ENCODE results near the gene ELAC2. TPM values are rescaled to one million over a fixed set of nuclear protein-coding genes. Genes with fewer than 3 reads are reported as not detected.

The ELAC2 gene
- total RNA-seq, 1 donor = 41.6 TPM

DNA sequence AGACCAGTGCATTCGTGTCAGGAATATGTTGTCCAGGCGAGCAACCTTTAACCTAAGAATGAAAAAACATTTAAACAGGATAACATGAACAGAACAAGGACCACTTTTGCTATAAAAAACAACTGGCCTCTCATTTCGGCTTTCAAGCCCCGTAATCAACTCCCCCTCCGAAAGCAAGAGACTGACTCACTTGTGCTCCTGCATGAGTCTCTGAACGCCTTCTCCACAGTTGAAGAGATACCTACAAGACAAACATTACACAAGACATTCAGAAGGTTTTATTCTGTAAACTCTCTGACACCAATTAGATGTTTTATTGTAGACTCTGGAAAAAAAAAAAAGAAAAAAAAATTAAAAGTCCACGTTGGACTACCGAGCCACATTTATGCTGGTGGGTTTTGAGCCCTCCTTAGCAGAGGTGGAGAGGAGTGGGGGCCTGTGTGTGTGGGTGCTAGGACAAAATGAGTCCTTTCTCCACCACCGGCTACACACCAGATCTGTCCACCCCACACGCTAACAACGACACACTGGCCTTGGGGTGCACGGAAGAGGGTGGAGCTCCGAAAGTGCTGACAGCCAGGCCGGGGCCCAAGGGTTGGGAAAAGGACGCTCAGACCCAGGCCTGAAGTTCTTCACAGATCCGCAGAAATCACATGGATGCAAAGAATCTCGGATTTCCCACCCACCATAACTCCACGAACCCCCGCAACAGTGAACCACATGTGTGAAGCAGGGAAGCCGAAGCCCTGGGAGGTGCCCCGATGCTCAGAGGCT, 759 bp downstream of the ELAC2 start:
- H3K27me3 ChIP-seq (ENCODE audit: insufficient read depth, low read length) = no peaks in the 10 kb centered on the region
- peak overlapping the region; percentile 90 for H3K4me2 ChIP-seq (ENCODE audit: insufficient read depth, low read length)
- peak overlapping the region; percentile 86 for H2AFZ ChIP-seq (ENCODE audit: low read length)
- H3K4me1 ChIP-seq (ENCODE audit: insufficient read depth, low read length) = peaks cover 12% of the 10 kb centered on the region
- no peaks in the 10 kb centered on the region for H3K9me3 ChIP-seq (ENCODE audit: low read depth, low read length)
- H4K20me1 ChIP-seq (ENCODE audit: insufficient read depth, low read length) = no peaks in the 10 kb centered on the region
- TF ChIP-seq CTCF (IDR thresholded peaks at IDR 0.05; ENCODE audit: extremely low read depth, low read depth, low read length) = no peak
- peak overlapping the region; percentile 87 for H3K27ac ChIP-seq (ENCODE audit: low read depth, low read length)
- H3K36me3 ChIP-seq (ENCODE audit: insufficient read depth, low read length) = peaks cover 40% of the 10 kb centered on the region
- peak; percentile 80 for DNase-seq (ENCODE audit: insufficient read length, low spot score, missing footprints)
- H3K4me3 ChIP-seq (ENCODE audit: insufficient read depth, low read length) = peak overlapping the region; percentile 79
- peaks cover 30% of the 10 kb centered on the region for H3K79me2 ChIP-seq (ENCODE audit: insufficient read depth, low read length)

DNA sequence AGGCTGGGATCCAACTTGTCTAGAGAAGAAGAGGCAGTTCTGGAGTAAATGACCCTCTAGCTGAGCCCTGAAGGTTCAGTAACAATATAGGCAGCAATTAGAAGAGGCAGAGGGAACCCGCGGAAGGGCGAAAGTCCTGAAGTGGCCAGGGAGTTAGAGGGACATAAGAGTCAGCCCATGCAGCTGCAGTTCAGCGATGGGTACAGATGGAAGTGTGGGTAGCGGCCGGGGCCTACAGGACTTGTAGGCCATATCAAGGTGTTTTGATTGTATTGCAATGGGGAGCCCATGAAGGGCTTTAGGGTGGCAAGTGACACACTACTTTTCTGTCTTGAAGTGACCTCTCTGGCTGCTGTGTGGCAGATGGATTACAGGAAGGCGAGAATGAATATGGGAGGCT, 3.0 kb downstream of the ELAC2 start:
- H3K4me3 ChIP-seq (ENCODE audit: insufficient read depth, low read length) = no peak overlapping the region
- H3K9me3 ChIP-seq (ENCODE audit: low read depth, low read length) = no peaks in the 10 kb centered on the region
- peaks cover 30% of the 10 kb centered on the region for H3K79me2 ChIP-seq (ENCODE audit: insufficient read depth, low read length)
- no peak for TF ChIP-seq CTCF (IDR thresholded peaks at IDR 0.05; ENCODE audit: extremely low read depth, low read depth, low read length)
- H3K4me1 ChIP-seq (ENCODE audit: insufficient read depth, low read length) = peaks cover 12% of the 10 kb centered on the region
- no peaks in the 10 kb centered on the region for H4K20me1 ChIP-seq (ENCODE audit: insufficient read depth, low read length)
- no peak overlapping the region for H2AFZ ChIP-seq (ENCODE audit: low read length)
- H3K27ac ChIP-seq (ENCODE audit: low read depth, low read length) = no peak overlapping the region
- no peaks in the 10 kb centered on the region for H3K27me3 ChIP-seq (ENCODE audit: insufficient read depth, low read length)
- no peak for DNase-seq (ENCODE audit: insufficient read length, low spot score, missing footprints)
- H3K4me2 ChIP-seq (ENCODE audit: insufficient read depth, low read length) = no peak overlapping the region
- peaks cover 61% of the 10 kb centered on the region for H3K36me3 ChIP-seq (ENCODE audit: insufficient read depth, low read length)

GRCh38 chr17:13010959-13011358, 6.9 kb downstream of the ELAC2 start:
- H3K4me2 ChIP-seq (ENCODE audit: insufficient read depth, low read length) = no peak overlapping the region
- DNase-seq (ENCODE audit: insufficient read length, low spot score, missing footprints) = no peak
- H3K79me2 ChIP-seq (ENCODE audit: insufficient read depth, low read length) = peaks cover 14% of the 10 kb centered on the region
- H2AFZ ChIP-seq (ENCODE audit: low read length) = no peak overlapping the region
- H3K27me3 ChIP-seq (ENCODE audit: insufficient read depth, low read length) = no peaks in the 10 kb centered on the region
- H3K4me3 ChIP-seq (ENCODE audit: insufficient read depth, low read length) = no peak overlapping the region
- no peaks in the 10 kb centered on the region for H3K9me3 ChIP-seq (ENCODE audit: low read depth, low read length)
- peaks cover 85% of the 10 kb centered on the region for H3K36me3 ChIP-seq (ENCODE audit: insufficient read depth, low read length)
- TF ChIP-seq CTCF (IDR thresholded peaks at IDR 0.05; ENCODE audit: extremely low read depth, low read depth, low read length) = no peak
- H3K27ac ChIP-seq (ENCODE audit: low read depth, low read length) = no peak overlapping the region
- no peaks in the 10 kb centered on the region for H3K4me1 ChIP-seq (ENCODE audit: insufficient read depth, low read length)
- H4K20me1 ChIP-seq (ENCODE audit: insufficient read depth, low read length) = no peaks in the 10 kb centered on the region

GRCh38 chr17:13008461-13008860, 9.4 kb downstream of the ELAC2 start:
- no peak overlapping the region for H2AFZ ChIP-seq (ENCODE audit: low read length)
- H3K4me1 ChIP-seq (ENCODE audit: insufficient read depth, low read length) = no peaks in the 10 kb centered on the region
- H3K79me2 ChIP-seq (ENCODE audit: insufficient read depth, low read length) = no peaks in the 10 kb centered on the region
- H3K4me2 ChIP-seq (ENCODE audit: insufficient read depth, low read length) = no peak overlapping the region
- no peaks in the 10 kb centered on the region for H3K27me3 ChIP-seq (ENCODE audit: insufficient read depth, low read length)
- H3K4me3 ChIP-seq (ENCODE audit: insufficient read depth, low read length) = no peak overlapping the region
- peaks cover 84% of the 10 kb centered on the region for H3K36me3 ChIP-seq (ENCODE audit: insufficient read depth, low read length)
- no peak for DNase-seq (ENCODE audit: insufficient read length, low spot score, missing footprints)
- no peak overlapping the region for H3K27ac ChIP-seq (ENCODE audit: low read depth, low read length)
- H3K9me3 ChIP-seq (ENCODE audit: low read depth, low read length) = no peaks in the 10 kb centered on the region
- no peak for TF ChIP-seq CTCF (IDR thresholded peaks at IDR 0.05; ENCODE audit: extremely low read depth, low read depth, low read length)
- H4K20me1 ChIP-seq (ENCODE audit: insufficient read depth, low read length) = peaks cover under 1% of the 10 kb centered on the region

Data from osteoblast (primary cell).